T47D (cell line): ENCODE results near the gene CLECL1.
"Not testable (repeated sequence)": the region's sequence is repeated elsewhere in the genome, so short reads cannot be mapped to it uniquely, and the experiment has no call there.

Experiments used
- DNase-seq, 2 experiments: peaks; one replicate each; pipeline versions ENCODE4 v3.0.0 to v3.0.0-alpha.2; 2011 to 2012; ENCODE audit warnings: low read depth in 1 of 2, low spot score in 1 of 2
- JUND ChIP-seq: IDR thresholded peaks from 2 replicates; pipeline ENCODE4 v1.6.1; 2012; ENCODE audit warnings: low read depth
- in situ Hi-C: cut with HindIII; loops from 2 replicates; pipeline ENCODE4 v1.10.0; 2016; ENCODE audit warnings: low sequenced_read_pairs, low pct_unique_long_range_greater_than_20kb

The CLECL1 gene

DNA sequence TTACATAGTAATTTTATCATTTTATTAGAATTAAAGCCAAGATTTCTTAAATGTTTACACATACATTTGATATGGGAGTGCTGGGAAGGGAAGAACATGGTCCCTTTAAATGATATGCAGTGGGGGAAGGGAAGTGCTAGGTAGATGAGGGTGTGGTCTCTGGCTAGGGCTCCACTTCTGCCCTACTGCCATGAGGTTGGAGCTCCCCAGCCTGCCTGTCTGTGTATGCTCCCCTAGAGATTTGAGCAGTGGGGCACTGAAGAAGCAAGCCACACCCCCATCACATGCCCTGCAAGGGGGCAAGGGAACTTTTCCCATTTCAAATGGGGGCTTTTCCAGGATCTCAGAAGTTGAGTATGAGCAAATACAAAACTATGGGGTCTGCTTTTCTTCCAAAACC lies 25.5 kb downstream of the CLECL1 start:
- no peak for TF ChIP-seq JUND
- DNase-seq, result no peak
- in situ Hi-C loops, result no loop called here

DNA sequence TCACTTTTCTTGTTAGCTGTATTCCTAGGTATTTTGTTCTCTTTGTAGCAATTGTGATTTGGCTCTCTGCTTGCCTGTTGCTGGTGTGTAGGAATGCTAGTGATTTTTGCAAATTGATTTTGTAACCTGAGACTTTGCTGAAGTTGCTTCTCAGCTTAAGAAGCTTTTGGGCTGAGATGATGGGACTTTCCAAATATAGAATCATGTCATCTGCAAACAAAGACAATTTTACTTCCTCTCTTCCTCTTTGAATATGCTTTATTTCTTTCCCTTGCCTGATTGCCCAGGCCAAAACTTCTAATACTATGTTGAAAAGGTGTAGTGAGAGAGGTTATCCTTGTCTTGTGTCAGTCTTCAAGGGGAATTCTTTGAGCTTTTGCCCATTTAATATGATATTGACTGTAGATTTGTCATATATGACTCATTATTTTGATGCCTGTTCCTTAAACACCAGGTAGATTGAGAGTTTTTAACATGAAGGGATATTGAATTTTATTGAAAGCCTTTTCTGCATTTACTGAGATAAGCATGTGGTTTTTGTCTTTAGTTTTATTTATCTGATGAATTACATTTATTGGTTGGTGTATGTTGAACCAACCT lies 26.7 kb downstream of the CLECL1 start:
- in situ Hi-C loops, result no loop called here
- TF ChIP-seq JUND, result no peak
- no peak for DNase-seq

DNA sequence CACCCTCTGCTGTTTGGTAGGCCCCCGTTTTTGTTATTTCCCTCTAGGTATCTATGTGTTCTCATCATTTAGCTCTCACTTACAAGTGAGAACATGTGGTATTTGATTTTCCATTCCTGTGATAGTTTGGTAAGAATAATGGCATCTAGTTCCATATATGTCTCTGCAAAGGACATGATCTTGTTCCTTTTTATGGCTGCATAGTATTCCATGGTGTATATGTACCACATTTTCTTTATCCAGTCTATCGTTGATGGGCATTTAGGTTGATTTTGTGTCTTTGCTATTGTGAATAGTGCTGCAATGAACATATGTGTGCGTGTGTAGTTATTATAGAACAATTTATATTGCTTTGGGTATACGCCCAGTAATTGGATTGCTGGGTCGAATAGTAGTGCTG lies 28.3 kb downstream of the CLECL1 start:
- DNase-seq, in situ Hi-C loops: not testable (repeated sequence)

DNA sequence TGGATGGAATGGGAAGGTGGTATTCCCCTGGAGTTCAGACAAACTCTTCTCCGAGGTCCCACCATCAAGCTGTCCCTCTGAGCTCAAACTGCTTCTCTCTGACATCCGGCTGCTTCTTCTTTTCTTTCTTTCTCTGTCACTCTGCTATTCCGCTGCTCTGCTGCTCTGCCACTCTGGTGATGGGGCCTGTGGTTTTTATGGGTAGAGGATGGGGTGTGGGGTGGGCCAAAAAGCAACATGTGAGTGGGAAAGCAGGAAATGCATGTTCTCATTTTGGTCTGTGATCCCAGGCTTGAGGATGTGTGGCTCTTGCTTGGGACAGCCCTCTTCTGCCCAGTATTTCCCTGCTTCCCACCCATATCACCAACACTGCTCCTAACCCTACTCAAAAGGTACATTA lies 30.6 kb downstream of the CLECL1 start:
- TF ChIP-seq JUND, result no peak
- in situ Hi-C loops, result no loop called here
- no peak for DNase-seq

DNA sequence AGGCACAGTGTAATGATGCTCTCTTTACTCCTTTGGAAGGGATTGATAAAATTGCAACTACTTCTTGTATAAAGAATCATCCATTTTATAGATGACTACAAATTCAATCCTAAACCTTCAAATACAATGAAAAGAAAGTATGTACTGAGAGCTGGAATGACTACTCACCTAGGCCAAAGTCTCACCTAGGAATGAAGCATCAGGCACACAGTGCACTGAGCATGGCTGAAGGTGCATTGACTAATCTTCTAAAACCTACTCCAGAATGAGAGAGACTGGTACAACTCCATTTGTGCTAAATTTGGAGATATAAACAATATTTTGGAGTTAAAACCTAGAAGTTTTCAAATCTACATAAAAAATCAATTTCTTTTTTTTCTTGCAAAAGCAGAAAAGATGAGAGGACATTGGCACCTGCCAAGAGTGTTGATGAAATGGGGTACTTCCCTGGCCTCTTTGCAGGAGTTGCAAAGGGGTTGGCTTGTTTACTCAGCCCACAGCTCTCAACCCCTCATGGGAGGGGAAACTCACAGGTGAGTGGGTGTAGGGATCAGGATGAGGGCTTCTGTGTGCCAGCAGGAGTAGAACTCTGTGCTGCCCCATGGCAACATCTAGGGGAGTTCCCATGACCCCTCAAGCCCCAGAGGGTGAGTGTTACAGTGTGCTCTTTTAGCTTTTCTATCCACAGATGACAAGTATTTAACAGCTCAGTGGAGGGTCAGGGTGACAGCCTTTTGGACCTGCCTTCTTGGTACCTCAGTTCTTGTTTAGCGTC lies 31.3 kb downstream of the CLECL1 start:
- no peak for DNase-seq
- in situ Hi-C loops, result no loop called here
- TF ChIP-seq JUND, result no peak

DNA sequence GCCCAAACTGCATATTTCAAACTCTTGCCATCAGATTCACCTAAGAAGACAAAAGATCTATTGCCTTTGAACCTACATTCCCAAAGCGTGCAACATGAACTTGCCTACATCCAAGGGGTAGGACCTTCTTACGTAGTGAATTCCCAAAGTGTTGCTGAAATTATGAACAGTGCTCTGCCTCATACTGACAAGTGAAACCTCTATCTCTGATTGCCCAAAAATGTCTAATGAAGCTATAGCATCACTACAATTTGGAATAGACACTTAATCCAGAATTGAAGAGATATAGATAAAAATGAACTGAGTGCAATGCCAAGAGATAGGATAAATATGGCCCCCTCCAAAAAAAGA lies 32.3 kb downstream of the CLECL1 start:
- in situ Hi-C loops, result no loop called here
- DNase-seq, result no peak
- no peak for TF ChIP-seq JUND

DNA sequence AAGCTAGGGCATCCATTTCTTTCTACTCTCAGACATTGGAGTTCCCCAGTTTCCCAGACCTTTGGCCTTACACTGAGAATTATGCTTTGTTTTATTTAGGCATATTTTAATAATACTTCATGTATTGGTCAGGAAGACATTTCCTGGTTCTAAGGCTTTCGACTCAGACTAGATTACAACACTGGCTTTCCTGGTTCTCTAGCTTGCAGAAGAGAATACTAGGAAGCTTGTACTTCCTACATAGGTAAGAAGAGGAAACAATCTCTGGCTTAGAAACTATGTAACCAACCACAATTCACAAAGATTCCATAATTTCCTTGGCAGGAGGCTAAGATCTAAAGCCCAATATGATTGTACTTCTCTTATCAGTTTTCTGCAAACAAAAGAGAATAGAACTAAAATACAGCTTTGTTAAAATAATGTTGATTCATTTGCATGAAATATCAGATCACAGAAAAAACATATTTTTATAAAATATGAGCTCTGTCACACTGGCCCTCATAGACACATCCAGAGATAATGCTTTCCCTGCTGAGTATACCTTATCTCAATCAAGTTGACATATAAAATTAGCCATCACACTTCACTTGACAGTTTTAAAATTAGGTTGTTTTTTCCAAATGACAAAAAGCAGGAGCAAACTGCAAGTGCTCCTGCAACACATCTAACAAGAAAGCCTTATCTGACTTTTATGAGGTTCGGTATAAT lies 32.8 kb downstream of the CLECL1 start:
- DNase-seq, result no peak
- no peak for TF ChIP-seq JUND
- in situ Hi-C loops, result no loop called here

DNA sequence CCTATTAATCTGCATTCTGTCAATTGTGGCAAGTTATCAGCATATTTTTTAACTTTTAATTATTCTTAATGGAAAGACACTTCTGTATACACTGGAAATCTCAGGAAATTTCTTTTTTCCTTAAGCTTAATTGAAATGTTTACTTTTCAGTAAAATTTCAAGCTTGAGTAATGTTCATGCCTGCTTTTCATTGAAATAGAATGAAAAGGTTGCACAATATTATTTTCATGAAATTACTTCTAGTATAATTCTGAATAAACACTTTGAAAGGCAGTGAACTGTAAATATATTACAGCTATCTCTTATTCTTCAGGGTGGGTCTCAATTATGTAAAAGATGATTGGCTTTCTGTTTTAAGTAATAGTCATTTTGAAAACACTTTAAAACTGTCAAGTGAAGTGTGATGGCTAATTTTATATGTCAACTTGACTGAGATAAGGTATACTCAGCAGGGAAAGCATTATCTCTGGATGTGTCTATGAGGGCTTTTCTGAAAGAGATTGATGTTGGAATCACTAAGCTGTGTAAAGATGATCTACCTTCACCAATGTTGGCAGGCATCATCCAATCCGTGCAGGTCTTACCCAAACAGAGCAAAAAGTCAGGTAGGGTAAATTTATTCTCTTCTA lies 33.5 kb downstream of the CLECL1 start:
- no peak for DNase-seq
- in situ Hi-C loops, result no loop called here
- TF ChIP-seq JUND, result no peak

DNA sequence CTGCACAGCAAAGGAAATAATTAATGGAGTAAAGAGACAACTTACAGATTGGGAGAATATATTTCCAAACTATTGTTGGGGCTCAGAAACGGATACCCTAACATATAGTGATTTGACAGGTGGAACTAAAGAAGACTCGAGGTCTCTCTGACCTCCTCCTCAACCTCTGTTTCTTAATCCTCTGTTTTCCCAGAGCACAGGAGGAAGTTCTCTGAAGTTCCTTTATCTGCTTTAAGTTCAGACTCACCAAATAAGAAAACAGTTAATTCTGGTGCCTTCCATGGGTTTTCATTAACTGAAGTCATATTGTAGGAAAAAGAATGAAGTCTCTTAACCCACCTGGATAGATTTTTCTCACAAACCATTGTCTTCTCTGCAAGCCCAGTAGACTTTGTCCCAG lies 34.2 kb downstream of the CLECL1 start:
- DNase-seq, result no peak
- in situ Hi-C loops, result no loop called here
- no peak for TF ChIP-seq JUND

DNA sequence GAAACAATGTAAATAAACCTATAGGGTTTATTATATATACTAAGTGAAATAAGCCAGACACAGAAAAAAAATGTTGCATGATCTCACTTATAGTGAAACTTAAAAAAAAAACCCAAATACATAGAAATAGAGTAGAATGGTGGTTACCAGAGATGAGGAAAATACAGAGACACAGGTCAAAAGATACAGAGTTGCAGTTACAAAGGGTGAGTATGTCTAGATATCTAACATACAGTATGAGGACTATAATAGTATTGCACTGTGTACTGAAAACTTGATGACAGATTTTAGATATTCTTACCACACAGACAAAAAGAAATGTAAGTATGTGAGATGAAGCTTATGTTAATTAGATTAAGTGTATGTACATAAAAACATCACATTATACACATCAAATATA lies 35.3 kb downstream of the CLECL1 start:
- DNase-seq, result no peak
- in situ Hi-C loops, result no loop called here
- no peak for TF ChIP-seq JUND

DNA sequence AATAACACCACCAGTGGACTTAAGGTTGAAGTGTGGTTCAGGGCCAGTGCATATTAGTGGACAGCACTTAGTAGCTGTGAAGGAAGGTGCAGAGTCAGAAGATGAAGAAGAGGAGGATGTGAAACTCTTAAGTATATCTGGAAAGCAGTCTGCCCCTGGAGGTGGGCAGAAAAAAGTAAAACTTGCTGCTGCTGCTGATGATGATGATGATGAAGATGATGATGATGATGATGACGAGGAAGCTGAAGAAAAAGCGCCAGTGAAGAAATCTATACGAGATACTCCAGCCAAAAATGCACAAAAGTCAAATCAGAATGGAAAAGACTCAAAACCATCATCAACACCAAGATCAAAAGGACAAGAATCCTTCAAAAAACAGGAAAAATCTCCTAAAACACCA lies 37.2 kb downstream of the CLECL1 start:
- DNase-seq, in situ Hi-C loops: not testable (repeated sequence)

DNA sequence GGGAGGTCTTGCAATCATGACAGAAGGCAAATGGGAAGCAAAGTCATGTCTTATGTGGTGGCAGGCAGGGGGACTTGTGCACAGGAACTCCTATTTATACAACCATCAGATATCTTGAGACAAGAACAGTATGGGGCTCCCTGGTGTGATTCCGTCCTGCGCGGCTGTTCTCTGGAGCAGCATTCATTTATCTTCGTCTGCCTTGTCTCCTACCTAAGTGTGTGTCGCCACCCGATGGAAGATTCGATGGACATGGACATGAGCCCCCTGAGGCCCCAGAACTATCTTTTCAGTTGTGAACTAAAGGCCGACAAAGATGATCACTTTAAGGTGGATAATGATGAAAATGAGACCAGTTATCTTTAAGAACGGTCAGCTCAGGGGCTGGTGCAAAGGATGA lies 37.7 kb downstream of the CLECL1 start:
- peak in 1 of 2 experiments; percentile 3 for DNase-seq
- in situ Hi-C loops, result not testable (repeated sequence)

DNA sequence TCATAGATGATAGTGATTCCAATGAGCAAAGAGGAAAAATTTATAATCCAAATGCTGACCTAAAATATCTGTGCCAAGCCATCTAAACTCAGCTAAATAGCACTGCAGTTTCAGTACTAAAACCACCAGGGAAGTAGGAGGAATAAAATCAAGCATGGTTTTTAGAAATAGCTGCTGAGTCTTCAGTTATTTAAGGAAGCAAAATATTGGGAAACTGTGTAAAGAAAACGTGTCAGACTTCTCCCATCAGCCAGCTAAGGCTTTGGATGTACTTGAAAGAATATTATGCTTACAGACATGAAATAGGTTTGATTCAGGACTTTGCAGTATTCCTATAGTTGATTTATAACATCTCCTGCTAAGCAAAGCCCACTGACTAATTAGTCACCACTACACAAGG lies 38.7 kb downstream of the CLECL1 start:
- in situ Hi-C loops, result no loop called here
- no peak for DNase-seq
- no peak for TF ChIP-seq JUND

DNA sequence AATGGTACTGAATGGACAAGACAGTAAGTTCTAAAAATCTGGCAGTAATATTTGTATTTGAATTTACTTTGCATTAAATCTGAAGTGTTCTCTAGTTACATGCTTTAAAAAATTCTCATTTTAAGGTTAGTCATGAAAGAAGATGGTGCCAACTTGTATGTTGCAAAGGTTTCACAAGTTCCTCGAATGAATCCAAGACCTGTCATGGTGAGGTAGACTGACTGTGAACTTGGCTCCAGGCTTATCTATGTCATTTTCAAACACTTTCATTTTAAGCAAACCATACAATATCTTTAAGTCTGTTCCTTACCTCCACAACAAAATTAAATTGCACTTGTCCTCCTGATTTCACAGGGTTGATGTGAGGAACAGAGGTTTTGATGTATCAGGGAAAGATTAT lies 40.0 kb downstream of the CLECL1 start:
- no peak for TF ChIP-seq JUND
- in situ Hi-C loops, result no loop called here
- DNase-seq, result no peak
